Epithelial cell of proximal tubule (primary cell): ENCODE data around the gene CDH20. TPM values are rescaled to one million over a fixed set of nuclear protein-coding genes. Genes with fewer than 3 reads are reported as not detected.

Experiments
- DNase-seq: peaks from one replicate; pipeline ENCODE4 v3.0.0-alpha.2; 2011; ENCODE audit warnings: low read depth
- H3K4me3 ChIP-seq: 2 replicates; pipeline ENCODE4 v1.5.1; 2011; ENCODE audit warnings: low read depth, mild to moderate bottlenecking, low read length
- CTCF ChIP-seq: conservative IDR thresholded peaks from 2 replicates; pipeline ENCODE4 v1.5.1; 2012; ENCODE audit warnings: low read depth, mild to moderate bottlenecking, low read length
- total RNA-seq: library from RNA; depleted of rRNA; stranded (reverse); fragments of >200 nt; gene quantifications from 2 replicates; pipeline ENCODE4 v1.2.3, GENCODE V29; 2015

Gene CDH20
- total RNA-seq, 1 donor from 2014 or later = not detected

DNA sequence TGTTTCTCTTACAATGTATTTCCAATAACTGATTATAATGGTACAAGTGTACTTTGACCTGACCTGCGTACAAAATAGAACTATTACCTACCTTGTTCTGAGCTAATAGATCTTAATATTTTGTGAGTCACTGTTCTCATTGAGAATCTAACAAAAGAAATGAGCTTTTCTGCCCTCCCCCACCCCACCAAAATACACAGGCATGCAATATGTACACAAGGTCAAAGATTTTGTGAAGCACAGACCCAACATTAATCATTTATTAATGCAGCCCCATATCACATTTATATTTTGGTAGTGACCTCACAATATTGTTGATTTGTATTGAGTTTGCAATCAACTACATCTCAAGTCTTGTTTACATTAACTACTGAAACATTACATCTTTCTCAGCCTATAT lies 86.5 kb downstream of the CDH20 start:
- no peak overlapping the region for H3K4me3 ChIP-seq
- DNase-seq = no peak
- no peak for TF ChIP-seq CTCF

DNA sequence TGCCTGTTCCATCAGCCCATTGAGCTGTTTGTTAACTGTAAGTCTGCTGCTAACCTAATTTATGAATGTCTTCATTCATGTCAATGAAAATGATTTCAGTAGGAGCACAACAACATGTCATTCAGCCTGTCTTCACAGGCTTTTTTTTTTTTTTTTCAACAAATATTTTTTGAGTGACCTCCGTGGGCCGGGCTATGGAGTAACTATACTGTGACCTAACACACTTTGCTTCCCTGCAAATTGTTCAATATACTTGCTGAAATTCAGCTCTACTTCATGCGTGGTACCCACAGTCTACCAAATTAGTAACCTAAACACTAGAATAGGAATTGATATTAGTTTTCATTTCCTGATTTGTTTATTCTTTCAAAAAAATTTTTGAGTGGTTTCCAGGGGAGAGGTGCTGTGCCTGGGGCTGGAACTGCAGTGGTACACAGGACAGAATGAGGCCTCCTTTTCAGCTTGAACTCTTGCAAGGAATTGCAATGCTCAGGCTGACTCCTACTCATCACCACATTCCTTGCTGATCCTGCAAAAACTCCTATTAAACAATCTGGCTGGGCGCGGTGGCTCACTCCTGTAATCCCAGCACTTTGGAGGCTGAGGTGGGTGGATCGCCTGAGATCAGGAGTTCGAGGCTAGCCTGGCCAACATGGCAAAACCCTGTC lies 87.1 kb downstream of the CDH20 start:
- no peak overlapping the region for H3K4me3 ChIP-seq
- no peak for TF ChIP-seq CTCF
- DNase-seq = no peak

DNA sequence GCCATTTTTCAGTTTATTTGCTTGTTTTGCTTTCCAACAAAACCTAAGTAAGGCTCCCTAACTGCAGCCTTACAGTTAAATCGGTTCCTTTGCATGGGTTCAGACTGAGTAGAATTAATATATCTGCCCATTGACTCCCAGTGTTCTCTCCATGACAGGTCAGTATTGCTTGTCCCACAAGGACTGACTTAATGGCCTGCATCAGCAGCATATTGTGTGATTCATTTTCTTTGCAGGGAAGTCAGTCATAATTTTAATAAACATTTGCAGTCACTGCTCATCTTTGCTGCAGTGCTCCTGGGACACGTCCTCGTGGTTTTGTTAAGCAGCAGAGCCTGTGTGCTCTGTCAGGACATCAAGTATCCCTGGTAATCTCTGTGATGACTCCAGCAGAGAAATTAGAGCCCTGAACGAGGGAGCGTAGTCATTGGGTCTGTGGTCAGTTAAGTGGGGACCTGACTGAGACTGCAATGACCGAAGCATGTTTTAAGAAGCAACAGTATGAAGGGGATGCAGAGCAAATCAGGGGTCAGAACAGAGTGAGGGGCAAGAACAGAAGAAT lies 93.3 kb downstream of the CDH20 start:
- DNase-seq = no peak
- no peak for TF ChIP-seq CTCF
- no peak overlapping the region for H3K4me3 ChIP-seq

GRCh38 chr18:61428266-61428665 lies 95.0 kb downstream of the CDH20 start:
- TF ChIP-seq CTCF = no peak
- DNase-seq = no peak
- H3K4me3 ChIP-seq = no peak overlapping the region

- no peak for DNase-seq
- no peak for TF ChIP-seq CTCF
- no peak overlapping the region for H3K4me3 ChIP-seq
Observed at GRCh38 chr18:61432590-61432989, 99.4 kb downstream of the CDH20 start.

DNA sequence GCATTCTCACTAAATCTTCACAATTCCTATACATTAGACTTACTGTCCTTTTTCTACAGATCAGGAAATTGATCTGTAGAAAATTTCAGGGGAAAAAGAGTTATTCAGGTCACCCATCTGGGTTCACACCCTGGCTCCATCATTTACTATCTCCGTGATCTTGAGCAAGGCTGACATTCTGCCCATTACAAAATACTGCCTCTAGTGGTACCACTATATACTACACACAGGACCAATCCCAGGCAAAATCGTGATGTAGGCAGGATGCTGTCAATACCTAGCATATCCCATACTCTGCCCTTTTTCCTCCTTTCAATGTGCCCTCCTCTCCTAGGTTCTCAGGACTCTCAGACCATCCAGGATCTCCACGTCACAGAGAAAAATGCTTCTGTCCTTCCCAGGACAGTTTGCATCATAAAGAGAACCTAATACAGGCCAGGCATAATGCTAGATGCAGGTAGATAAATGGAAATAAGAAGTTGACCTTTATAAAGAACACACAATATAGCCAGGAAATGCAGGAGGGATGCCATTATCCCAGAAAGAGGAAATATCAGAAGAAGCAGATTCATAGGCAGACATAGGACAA lies 101.9 kb downstream of the CDH20 start:
- no peak overlapping the region for H3K4me3 ChIP-seq
- TF ChIP-seq CTCF = peak; percentile 61
- DNase-seq = no peak
